H1 (cell line): ENCODE measurements around the gene CDCA3. TPM values are rescaled to one million over a fixed set of nuclear protein-coding genes. Genes with fewer than 3 reads are reported as not detected.

ENCODE experiments used
- BACH1 ChIP-seq: IDR thresholded peaks from 2 replicates; pipeline ENCODE4 v1.6.1; 2012; ENCODE audit warnings: low read length, improper control_type of control experiment
- CHD2 ChIP-seq: IDR thresholded peaks from 2 replicates; pipeline ENCODE4 v1.6.1; 2012; ENCODE audit warnings: low read length, improper control_type of control experiment
- CTCF ChIP-seq, 3 experiments: IDR thresholded peaks; 1 replicate in 2 of 3; 2 replicates in 1 of 3; pipeline versions ENCODE4 v1.5.1 to v1.6.1; 2011; ENCODE audit warnings: low read length in 3 of 3, mild to moderate bottlenecking in 3 of 3, inconsistent platforms in 2 of 3, low read depth in 1 of 3, moderate library complexity in 1 of 3; ENCODE audit not compliant: insufficient read depth in 1 of 3; ENCODE audit errors: control extremely low read depth in 1 of 3
- EGR1 ChIP-seq: IDR thresholded peaks from 2 replicates; pipeline ENCODE4 v1.6.1; 2011; ENCODE audit warnings: low read depth, low read length, borderline replicate concordance
- FOSL1 ChIP-seq: IDR thresholded peaks from 2 replicates; pipeline ENCODE4 v1.6.1; 2011; ENCODE audit warnings: mild to moderate bottlenecking, low read depth, low read length, moderate library complexity; ENCODE audit not compliant: insufficient read depth
- GTF2F1 ChIP-seq: IDR thresholded peaks from 2 replicates; pipeline ENCODE4 v1.6.1; 2012; ENCODE audit warnings: low read depth, low read length, improper control_type of control experiment, borderline replicate concordance
- HDAC2 ChIP-seq, 2 experiments: fragments of 300-600 bp in 1 of 2; sonication (generic) in 1 of 2; IDR thresholded peaks; 2 replicates each; pipeline ENCODE4 v1.6.1; 2011 to 2012; ENCODE audit warnings: low read depth in 2 of 2, low read length in 2 of 2, mild to moderate bottlenecking in 2 of 2, moderate library complexity in 2 of 2, borderline replicate concordance in 1 of 2, inconsistent platforms in 1 of 2
- KDM1A ChIP-seq: fragments of 200-600, 300-600 bp; sonication (generic); IDR thresholded peaks from 2 replicates; pipeline ENCODE4 v1.7.1; 2016; ENCODE audit warnings: mild to moderate bottlenecking, low read length, borderline replicate concordance
- KDM4A ChIP-seq: IDR thresholded peaks from one replicate; pipeline ENCODE4 v1.7.1; 2012; ENCODE audit warnings: low read depth, mild to moderate bottlenecking, moderate library complexity, low read length, inconsistent platforms; ENCODE audit not compliant: severe bottlenecking
- KDM5A ChIP-seq: fragments of 200-600 bp; IDR thresholded peaks from 2 replicates; pipeline ENCODE4 v1.7.1; 2012; ENCODE audit warnings: mild to moderate bottlenecking, low read length, inconsistent platforms, mixed read lengths
- MAFK ChIP-seq: IDR thresholded peaks from 2 replicates; pipeline ENCODE4 v1.6.1; 2012; ENCODE audit warnings: low read depth, mild to moderate bottlenecking, improper control_type of control experiment, low read length
- MAX ChIP-seq: IDR thresholded peaks from 2 replicates; pipeline ENCODE4 v1.6.1; 2012; ENCODE audit warnings: inconsistent platforms
- POLR2A ChIP-seq, 2 experiments: IDR thresholded peaks; 1 replicate in 1 of 2; 2 replicates in 1 of 2; pipeline ENCODE4 v1.6.1; 2011; ENCODE audit warnings: low read depth in 2 of 2, low read length in 2 of 2, mild to moderate bottlenecking in 2 of 2; ENCODE audit errors: control extremely low read depth in 1 of 2
- POU5F1 ChIP-seq: IDR thresholded peaks from 2 replicates; pipeline ENCODE4 v1.6.1; 2011; ENCODE audit warnings: low read depth, mild to moderate bottlenecking, low read length, moderate library complexity
- SIN3A ChIP-seq, 2 experiments: IDR thresholded peaks in 1 of 2; conservative IDR thresholded peaks in 1 of 2; 2 replicates each; pipeline ENCODE4 v1.6.1; 2011 to 2012; ENCODE audit warnings: low read length in 2 of 2, improper control_type of control experiment in 1 of 2, low read depth in 1 of 2, mild to moderate bottlenecking in 1 of 2
- SIX5 ChIP-seq: IDR thresholded peaks from 2 replicates; pipeline ENCODE4 v1.6.1; 2011; ENCODE audit warnings: mild to moderate bottlenecking, low read depth, low read length
- SP4 ChIP-seq: IDR thresholded peaks from 2 replicates; pipeline ENCODE4 v1.6.1; 2012; ENCODE audit warnings: low read length, inconsistent platforms
- TAF1 ChIP-seq: IDR thresholded peaks from 2 replicates; pipeline ENCODE4 v1.6.1; 2011; ENCODE audit warnings: mild to moderate bottlenecking, low read depth, low read length
- TBP ChIP-seq: IDR thresholded peaks from 2 replicates; pipeline ENCODE4 v1.6.1; 2011; ENCODE audit warnings: low read depth, low read length, improper control_type of control experiment
- YY1 ChIP-seq: IDR thresholded peaks from 2 replicates; pipeline ENCODE4 v1.6.1; 2011; ENCODE audit warnings: low read depth, mild to moderate bottlenecking, low read length
- ZNF274 ChIP-seq: IDR thresholded peaks from 2 replicates; pipeline ENCODE4 v1.7.0; 2012; ENCODE audit warnings: low read length, borderline replicate concordance; ENCODE audit errors: extremely low read depth
- polyA plus RNA-seq, 7 experiments: library from polyadenylated mRNA; depleted of rRNA in 3 of 7; stranded (reverse) in 5 of 7; unstranded in 2 of 7; fragments of >200 nt in 5 of 7; fragments of 200-250 nt in 2 of 7; gene quantifications; 1 replicate in 5 of 7; 2 replicates in 1 of 7; 4 replicates in 1 of 7; pipeline versions ENCODE4 v1.2.1 to v1.2.3, GENCODE V29; 2011 to 2013; ENCODE audit warnings: missing spikeins in 2 of 7, mixed read lengths in 2 of 7
- total RNA-seq: library from RNA; stranded (reverse); fragmentation: NEBNext Ultra II Directional; extraction: Animal tissue kit (Norgen Biotek cat#: 25700); gene quantifications from 2 replicates; pipeline ENCODE4 v1.2.1, GENCODE V29; 2021

The CDCA3 gene
- total and polyA plus RNA-seq, 2 of the 8 experiments (the other 6 are each of a cell fraction or from before 2014, with no cell fraction given) = 47.7 to 71.2 TPM

DNA sequence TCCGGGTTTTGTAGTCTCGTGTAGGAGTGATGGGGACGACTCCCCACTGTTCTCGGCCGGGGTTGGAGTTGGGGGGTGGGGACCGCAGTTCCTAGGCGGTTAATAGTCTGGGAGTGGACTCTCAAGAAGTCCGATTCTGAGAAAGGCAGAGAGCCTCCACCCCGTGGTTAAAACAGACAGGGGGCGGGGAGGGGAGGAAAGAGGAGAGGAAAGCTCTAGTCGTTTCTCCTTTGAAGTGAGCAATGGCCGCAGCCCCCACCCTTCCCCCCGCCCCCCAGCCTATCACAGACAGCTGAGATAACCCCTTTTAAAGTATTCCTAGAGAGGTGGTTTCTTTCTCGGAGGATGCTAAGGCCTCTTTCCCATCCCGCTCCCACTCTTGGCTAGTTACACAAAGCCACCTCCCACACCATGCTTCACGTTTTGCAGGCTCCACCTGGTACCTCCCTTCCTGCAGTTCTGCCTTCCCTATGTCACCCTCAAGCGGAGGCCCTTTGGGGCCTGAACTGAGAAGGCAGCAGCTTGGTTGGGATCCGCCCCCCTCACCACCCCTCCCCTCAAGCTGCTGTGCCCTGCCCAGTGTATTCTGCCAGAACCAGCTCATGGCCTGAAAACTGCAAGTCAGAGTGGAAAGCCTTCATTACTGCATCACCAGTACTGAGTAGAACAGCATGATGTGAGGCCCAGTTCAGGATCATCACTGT lies 1.7 kb upstream of the CDCA3 start (continued):
- 0 out of 2 replicates have a peak, but pooled peaks have one; percentile 11 for TF ChIP-seq TBP
- no peak for TF ChIP-seq SIX5
- no peak for TF ChIP-seq SP4
- TF ChIP-seq BACH1 = no peak
- peak; percentile 31; the same call in 1 of the 2 replicates for TF ChIP-seq EGR1
- no peak for TF ChIP-seq MAFK
- TF ChIP-seq GTF2F1 = no peak
- TF ChIP-seq CTCF (IDR thresholded peaks at IDR 0.05; ENCODE audit: control extremely low read depth in 1 of 3, insufficient read depth in 1 of 3, low read depth in 1 of 3, low read length in 3 of 3) = 0 out of 4 replicates have a peak, but pooled peaks of 1 of the 3 experiments have one; percentile 4
- TF ChIP-seq YY1 = peak; percentile 70
- no peak for TF ChIP-seq MAX
- no peak for TF ChIP-seq KDM5A
- TF ChIP-seq KDM1A = no peak
- TF ChIP-seq HDAC2 (IDR thresholded peaks at IDR 0.05; ENCODE audit: borderline replicate concordance in 1 of 2, low read depth in 2 of 2, low read length in 2 of 2) = no peak
- no peak for TF ChIP-seq CHD2
- 0 out of 2 replicates have a peak, but pooled peaks have one; percentile 18 for TF ChIP-seq TAF1
- no peak for TF ChIP-seq ZNF274
- peak; percentile 28 for TF ChIP-seq KDM4A
- TF ChIP-seq FOSL1 = no peak
- TF ChIP-seq POU5F1 = no peak
- TF ChIP-seq SIN3A (conservative IDR thresholded peaks at IDR 0.05 in 1 of 2, IDR thresholded peaks at IDR 0.05 in 1 of 2; ENCODE audit: low read depth in 1 of 2, low read length in 2 of 2) = peak in 1 of 2 experiments; percentile 18; a peak in 1 of 4 replicates
- no peak for TF ChIP-seq POLR2A (IDR thresholded peaks at IDR 0.05; ENCODE audit: control extremely low read depth in 1 of 2, low read depth in 2 of 2, low read length in 2 of 2)
